ENCODE data around the gene DHRS7C.

Gene DHRS7C

DNA sequence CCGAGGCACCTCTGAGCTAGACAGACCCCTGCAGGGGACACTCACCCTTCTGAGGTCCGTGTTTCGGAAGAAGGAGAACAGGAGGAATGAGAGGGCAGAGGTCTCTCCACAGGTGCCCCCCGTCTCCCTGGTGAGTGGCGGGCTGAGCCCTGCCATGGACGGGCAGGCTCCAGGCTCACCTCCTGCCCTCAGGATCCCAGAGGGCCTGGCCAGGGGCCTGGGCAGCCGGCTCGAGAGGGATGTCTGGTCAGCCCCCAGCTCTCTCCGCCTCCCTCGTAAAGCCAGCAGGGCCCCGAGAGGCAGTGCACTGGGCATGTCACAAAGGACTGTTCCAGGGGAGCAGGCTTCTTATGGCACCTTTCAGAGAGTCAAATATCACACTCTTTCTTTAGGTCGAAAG lies 62.8 kb downstream of the DHRS7C start:
- DNase-seq (ENCODE audit: extremely low read depth, low read depth): no peak
- TF ChIP-seq, protein P1, sequence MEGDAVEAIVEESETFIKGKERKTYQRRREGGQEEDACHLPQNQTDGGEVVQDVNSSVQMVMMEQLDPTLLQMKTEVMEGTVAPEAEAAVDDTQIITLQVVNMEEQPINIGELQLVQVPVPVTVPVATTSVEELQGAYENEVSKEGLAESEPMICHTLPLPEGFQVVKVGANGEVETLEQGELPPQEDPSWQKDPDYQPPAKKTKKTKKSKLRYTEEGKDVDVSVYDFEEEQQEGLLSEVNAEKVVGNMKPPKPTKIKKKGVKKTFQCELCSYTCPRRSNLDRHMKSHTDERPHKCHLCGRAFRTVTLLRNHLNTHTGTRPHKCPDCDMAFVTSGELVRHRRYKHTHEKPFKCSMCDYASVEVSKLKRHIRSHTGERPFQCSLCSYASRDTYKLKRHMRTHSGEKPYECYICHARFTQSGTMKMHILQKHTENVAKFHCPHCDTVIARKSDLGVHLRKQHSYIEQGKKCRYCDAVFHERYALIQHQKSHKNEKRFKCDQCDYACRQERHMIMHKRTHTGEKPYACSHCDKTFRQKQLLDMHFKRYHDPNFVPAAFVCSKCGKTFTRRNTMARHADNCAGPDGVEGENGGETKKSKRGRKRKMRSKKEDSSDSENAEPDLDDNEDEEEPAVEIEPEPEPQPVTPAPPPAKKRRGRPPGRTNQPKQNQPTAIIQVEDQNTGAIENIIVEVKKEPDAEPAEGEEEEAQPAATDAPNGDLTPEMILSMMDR (IDR thresholded peaks at IDR 0.05; ENCODE audit: low read depth, low read length): no peak

DNA sequence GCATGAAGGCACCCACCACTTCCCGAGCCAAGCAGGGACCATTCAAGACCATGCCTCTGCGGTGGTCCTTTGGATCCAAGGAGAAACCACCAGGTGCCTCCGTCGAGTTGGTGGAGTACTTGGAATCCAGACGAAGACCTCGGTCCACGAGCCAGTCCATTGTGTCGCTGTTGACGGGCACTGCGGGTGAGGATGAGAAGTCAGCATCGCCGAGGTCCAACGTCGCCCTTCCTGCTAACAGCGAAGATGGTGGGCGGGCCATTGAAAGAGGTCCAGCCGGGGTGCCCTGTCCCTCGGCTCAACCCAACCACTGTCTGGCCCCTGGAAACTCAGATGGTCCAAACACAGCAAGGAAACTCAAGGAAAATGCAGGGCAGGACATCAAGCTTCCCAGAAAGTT lies 63.4 kb downstream of the DHRS7C start:
- DNase-seq (ENCODE audit: extremely low read depth, low read depth): no peak
- TF ChIP-seq, protein P1 (IDR thresholded peaks at IDR 0.05; ENCODE audit: low read depth, low read length): no peak

DNA sequence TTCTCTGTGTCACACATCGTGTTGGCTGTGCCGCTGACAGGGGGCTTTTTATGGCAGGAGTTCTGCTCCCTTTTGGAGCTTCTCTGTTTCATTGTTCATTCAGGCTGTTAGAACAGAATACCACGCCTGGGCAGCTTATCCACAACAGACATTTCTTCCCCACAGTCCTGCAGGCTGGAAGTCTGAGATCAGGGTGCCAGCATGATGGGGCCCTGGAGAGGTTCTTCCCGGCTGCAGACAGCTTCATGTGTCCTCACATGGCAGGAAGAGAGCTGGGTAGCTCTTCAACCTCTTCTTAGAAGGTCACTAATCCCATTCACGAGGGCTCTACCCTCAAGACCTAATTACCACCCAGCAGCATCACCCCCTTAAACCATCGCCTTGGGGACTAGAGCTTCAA lies 65.1 kb downstream of the DHRS7C start:
- TF ChIP-seq, protein P1 (IDR thresholded peaks at IDR 0.05; ENCODE audit: low read depth, low read length): no peak
- no peak for DNase-seq (ENCODE audit: extremely low read depth, low read depth)

- no peak for DNase-seq (ENCODE audit: extremely low read depth, low read depth)
- TF ChIP-seq, protein P1 (IDR thresholded peaks at IDR 0.05; ENCODE audit: low read depth, low read length): no peak; the same call in 1 of the 2 replicates
These were observed 65.8 kb downstream of the DHRS7C start for GRCh38 chr17:9725575-9725974.
